PFSK-1 (cell line): ENCODE measurements around the gene CSAG3.

Experiments
- POLR2AphosphoS5 ChIP-seq: IDR thresholded peaks from 2 replicates; pipeline ENCODE4 v1.6.1; 2012; ENCODE audit warnings: low read depth, mild to moderate bottlenecking, control low read depth, low read length, moderate library complexity
- REST ChIP-seq, 2 experiments: IDR thresholded peaks; 2 replicates each; pipeline versions ENCODE4 v1.6.1 to v1.8.0; 2011 to 2012; ENCODE audit warnings: low read depth in 2 of 2, low read length in 2 of 2, control low read depth in 1 of 2, inconsistent platforms in 1 of 2, mild to moderate bottlenecking in 1 of 2, moderate library complexity in 1 of 2; ENCODE audit not compliant: insufficient read depth in 1 of 2
- SIN3A ChIP-seq: IDR thresholded peaks from 2 replicates; pipeline ENCODE4 v1.6.1; 2012; ENCODE audit warnings: mild to moderate bottlenecking, low read length, moderate library complexity, borderline replicate concordance; ENCODE audit not compliant: insufficient read depth
- TAF1 ChIP-seq: IDR thresholded peaks from 2 replicates; pipeline ENCODE4 v1.6.1; 2012; ENCODE audit warnings: low read length, control low read depth, borderline replicate concordance; ENCODE audit not compliant: insufficient read depth

GRCh38 chrX:152806035-152806434 is 47.0 kb downstream of the CSAG3 start:
- no peak for TF ChIP-seq POLR2AphosphoS5
- no peak for TF ChIP-seq REST (IDR thresholded peaks at IDR 0.05; ENCODE audit: insufficient read depth in 1 of 2, low read depth in 2 of 2, low read length in 2 of 2)
- no peak for TF ChIP-seq TAF1
- TF ChIP-seq SIN3A: no peak
